Activated T-cell treated with anti-CD3 and anti-CD28 coated beads for 48 hours (primary cell): Measurements from ENCODE around the gene NFATC1.

Experiments used
- DNase-seq: peaks from one replicate; pipeline ENCODE4 v3.0.0-alpha.2; 2020; ENCODE audit warnings: low read depth

The NFATC1 gene

DNA sequence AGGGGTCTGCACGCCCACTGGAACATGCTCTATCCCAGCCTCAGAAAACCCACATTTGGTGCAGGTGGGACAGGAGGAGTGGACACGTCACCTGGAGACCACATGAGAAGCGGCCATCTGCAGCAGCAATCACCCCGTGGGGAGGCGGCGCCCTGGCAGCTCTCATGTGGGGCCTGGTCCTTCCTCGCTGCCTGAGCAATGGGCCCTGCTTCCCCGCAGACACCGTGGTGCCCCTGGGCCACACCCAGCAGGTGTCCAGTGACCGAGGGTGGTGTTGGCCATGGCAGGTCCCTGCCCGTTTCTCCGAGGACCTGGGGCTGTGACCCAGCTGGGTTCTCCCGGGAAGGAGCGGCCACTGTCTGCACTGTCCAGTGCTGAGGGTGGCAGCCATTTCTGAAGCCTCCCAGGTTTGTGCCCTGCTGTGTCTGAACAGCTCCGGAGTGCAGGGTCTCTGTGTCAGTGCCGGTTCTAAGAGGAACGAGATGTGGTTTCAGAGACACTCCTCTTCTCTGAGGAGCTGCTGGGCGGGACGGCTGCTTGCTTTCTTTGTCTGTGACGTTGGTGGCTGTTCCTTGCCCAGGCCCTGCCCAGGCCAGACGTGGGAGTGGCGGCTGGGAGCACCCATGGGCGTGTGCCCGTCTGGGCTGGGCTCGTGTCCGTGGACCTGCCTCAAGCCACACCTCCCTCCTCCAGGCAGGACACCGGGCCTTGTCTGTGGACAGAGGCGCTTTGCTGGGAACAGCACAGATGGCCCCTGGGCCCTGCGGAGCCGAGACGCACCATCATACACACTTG, 44.8 kb downstream of the NFATC1 start:
- DNase-seq = no peak

DNA sequence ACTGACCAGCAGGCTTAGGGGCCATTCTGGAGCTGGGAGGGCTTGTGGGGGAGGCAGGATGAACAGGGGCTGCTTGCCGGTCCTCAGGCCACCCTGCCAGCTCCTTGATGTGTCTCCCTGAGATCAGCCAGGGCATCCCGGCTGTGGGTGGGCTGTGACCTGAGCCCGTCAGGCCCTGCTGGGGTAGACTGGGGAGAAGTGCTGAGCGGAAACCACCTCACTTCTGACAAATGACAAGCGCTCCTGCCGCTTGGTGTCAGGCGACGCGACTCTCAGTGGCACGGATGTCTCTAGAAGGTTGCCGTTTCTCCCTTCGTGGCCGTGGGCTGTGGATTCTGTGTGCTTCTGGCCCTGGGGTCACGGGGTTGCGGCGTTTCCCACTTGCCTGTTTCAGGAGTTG, 45.7 kb downstream of the NFATC1 start:
- DNase-seq = no peak

DNA sequence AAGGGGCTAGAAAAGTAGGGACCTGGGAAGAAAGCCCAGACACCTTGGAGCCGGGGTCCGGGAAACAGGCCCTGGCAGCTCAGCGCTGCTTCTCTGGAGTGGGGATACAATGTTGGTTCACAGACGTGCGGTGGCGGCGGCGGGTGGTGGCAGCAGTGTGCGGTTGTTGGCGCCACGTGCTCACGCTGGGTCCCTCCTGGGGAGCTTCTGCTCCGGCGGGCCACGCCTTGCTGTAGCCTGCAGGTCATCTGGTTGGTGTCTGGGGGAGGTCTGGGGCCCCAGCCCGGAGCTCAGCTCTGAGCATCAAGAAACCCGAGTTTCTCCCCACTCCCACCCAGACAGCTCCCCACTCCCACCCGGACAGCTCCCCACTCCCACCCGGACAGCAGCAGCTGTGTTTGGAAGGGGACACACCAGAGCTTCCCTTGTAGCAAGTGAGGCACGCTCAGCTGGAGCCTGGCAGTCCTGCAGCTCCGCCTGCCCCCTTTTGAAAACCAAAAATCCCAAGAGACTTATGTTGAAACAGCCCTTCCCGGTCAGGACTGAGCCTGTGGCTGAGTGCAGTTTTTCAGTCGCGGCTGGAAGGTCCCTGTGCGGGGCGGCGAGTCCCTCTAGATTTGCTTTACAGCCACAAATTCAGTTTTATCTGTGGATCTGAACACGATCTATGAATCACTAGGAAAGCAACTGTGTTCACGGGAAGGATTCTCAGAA, 46.9 kb downstream of the NFATC1 start:
- DNase-seq = no peak

DNA sequence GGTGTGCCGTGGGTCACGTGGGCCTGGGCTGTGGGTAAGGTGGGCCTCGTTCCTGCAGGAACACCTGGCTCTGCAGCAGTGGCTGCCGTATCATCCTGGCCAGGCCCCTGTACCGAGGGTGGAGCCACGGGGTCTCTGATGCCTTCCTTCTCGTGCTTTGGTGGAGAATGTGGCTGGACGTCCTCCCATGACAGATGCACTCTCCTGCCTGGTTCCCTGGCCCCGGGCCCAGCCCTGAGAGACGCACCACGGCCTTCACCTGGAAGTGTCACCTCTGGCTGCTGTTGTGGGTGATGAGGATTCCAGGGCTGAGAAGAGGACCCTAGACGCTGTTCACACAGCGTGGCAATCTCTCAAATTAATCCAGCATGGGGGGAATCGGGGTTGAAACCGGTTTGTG, 49.5 kb downstream of the NFATC1 start:
- DNase-seq = no peak

DNA sequence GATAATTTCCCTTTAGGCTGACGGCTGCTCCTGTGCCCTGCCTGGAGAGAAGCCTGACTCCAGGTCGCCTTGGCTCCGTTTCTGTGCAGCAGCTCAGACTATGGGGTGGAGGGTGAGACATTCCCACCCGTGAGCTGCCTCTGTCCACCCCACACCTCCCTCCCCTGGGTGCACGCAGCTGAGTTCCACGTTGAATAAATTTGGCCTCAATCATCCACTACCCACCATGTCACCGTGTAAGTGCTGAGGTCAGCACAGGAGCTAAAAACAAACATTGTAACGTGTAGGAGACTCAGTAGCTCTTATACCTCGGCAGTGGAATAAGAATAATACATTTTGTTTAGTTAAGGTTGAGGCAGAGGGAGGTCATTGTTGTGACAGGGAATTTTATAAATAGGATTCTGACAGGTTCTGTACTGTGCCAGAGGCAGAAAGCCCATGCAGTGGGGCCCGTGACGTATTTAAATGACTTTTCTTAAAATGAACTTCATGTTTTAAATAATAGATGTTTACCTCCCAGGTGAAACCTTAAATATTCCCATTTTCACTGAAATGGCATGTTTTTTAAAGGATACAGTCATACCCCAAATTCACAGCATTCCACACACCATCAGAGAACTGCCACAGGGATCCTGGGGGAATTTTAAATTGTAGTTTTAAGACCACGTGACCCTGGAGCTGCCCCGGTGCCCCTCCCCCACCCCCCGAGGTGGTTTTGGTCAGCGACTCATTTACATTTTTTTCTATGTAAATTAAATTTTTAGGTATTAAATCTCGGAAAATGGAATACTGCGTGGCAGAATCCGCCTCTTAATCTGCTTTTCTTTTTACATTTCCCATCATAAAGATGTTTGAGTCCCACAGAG, 50.2 kb downstream of the NFATC1 start:
- DNase-seq = no peak

DNA sequence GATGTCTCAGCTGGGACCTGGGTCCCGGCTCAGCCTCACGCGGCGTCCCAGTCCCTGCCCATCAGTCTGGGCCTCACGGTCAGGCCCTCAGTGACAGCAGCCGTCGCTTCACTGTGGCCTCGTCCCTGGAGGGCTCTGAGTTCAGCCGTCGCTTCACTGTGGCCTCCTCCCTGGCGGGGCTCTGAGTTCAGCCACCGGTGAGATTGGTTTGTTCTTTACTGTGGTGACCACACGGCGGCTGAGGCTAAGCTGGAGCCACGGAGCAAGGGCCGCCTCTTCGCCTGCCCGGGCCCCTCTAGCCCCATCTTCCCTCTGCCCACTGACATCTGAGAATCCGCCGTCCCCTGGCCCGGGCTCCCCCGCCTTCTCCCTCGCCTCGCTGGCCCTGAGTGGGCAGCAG, 51.2 kb downstream of the NFATC1 start:
- no peak for DNase-seq

DNA sequence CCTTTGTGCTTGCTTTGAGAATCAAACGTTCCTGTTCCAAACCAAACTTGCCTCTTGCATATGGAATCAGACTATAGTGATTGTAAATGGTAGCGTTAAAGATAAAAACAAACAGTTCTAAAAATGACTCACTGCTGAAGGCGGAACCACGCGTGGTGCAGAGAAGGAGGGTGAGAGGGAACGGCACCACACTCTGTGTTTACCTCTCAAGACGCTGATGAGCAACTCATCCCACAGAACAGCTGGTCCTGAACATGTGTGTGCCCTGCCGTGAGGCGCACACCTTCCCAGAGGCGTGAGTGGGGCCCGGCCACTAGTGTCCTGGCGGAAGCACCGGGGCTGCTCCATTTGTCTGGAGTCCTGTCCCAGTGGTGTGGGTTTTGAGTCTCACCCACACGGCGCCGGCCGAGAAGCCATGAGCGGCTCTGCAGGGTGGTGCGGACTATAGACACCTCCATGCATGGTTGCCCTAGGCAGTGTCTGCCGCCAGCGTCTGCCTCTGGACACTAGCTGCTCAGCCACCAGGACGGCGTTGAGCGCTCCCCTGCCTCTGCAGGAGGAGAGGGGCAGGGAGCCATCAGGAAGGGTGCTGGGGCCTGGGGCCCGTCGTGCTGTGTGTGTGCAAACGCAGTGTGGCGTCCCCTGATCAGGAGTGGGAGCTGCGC, 52.1 kb downstream of the NFATC1 start:
- DNase-seq = no peak

DNA sequence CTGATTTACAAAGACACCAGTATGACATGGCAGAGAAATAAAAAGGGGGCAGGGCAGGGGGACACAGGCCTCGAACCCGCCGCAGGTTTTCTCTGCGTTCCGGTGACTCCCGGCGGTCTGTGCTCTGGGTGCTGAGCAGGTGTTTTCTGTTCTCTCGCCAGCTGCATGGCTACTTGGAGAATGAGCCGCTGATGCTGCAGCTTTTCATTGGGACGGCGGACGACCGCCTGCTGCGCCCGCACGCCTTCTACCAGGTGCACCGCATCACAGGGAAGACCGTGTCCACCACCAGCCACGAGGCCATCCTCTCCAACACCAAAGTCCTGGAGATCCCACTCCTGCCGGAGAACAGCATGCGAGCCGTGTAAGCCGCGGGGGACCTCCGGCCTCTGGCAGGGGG, 52.9 kb downstream of the NFATC1 start:
- DNase-seq = no peak

DNA sequence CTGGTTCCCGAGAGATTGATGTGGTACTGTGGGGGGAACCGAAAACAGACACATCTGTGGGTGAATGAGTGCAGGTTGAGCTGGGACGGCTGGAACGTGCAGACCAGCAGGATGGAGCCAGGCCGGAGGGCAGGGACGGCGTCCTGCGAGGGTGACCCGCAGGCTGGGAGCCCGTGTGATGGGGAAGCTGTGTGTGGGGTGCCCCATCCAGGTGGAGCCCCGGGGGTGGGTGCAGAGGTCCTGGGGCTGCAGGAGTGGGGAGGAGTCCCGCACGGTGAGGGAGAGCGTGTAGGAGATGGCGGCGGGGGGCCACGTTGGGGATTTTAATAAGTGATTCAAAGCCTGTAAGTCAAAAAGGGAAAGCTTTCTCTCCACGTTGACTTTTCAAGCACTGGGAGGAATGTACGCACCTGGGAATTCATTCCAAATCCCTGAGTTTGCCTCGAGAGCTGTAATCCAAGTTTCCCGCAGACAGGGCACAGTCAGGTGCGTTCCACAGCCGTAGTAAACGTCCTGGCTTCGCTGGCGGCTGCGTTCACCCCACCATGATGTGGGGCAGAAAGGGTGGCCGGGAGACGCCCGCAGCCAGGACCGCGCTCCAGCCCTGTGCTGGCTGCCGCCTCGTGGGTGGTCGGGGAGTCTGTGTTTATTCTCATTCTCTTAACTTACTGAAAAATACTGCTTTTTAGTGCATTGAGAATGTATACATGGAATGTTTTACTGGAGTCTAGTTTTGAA, 54.0 kb downstream of the NFATC1 start:
- no peak for DNase-seq

DNA sequence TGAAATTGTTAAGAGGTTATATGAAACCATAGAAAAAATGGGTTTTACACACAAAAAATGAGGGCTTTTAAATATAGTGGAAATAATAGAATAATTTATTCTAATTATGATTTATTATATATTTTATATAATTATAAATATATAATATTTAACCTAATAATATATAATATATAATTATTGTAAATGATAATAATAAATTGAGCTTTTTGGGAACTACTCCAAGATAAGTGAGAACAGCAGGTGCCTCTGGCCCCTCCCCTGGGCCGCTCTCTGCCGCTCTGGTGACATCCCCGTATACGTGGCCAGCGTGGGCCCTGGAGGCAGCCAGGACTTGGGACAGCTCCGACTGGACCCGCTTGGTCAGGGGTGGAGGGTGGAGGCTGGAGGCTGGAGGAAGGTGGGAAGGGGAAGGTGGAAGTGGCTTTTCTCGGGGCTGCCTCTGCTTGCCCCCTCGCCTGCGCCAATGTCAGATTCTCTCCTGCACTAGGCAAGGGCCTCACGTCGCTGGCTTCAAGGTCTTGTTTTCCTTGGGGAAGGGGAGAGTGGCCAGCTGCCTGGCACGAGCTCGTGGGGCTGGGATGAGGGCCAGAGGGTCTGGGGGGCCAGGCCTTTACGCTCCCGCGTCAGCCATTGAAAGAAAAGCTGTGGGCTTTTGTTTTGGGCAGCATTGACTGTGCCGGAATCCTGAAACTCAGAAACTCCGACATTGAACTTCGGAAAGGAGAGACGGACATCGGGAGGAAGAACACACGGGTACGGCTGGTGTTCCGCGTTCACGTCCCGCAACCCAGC, 54.8 kb downstream of the NFATC1 start:
- no peak for DNase-seq

DNA sequence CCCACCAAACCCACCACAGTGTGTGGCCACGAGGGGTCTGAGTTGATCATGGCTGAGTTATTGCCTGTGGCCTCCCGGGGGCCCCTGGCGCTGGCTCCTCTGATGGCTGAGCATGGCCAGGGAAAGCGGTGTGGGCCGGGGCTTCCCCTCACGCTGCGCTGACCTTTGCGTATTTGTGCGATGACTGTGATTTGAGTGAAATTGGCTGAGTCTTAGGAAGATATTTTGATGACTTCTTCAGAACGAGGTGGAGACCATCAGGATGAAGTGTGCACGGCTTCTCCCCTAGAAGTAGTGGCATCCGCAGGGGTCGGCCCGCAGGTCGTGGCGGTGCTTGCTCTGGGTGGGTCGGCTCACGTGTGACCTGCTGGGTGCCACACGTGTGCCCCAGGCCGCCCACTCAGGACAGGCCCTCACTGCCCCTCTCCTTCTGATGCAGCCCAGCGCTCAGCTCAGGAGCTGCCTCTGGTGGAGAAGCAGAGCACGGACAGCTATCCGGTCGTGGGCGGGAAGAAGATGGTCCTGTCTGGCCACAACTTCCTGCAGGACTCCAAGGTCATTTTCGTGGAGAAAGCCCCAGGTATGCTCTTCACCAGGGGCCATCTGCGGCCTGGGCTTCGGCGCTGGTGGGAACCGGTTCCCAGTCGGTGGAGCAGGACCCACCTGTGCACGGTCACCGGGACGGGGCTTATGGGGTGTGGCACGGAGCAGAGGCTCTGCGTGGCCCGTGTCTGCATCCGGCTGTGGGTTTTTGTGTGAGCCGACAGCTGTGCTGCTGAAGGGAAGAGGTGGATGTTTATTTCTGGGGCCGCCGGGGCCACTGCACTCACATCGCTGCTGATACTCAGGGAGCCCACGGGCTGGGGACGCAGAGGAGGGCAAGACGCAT, 55.8 kb downstream of the NFATC1 start:
- no peak for DNase-seq

DNA sequence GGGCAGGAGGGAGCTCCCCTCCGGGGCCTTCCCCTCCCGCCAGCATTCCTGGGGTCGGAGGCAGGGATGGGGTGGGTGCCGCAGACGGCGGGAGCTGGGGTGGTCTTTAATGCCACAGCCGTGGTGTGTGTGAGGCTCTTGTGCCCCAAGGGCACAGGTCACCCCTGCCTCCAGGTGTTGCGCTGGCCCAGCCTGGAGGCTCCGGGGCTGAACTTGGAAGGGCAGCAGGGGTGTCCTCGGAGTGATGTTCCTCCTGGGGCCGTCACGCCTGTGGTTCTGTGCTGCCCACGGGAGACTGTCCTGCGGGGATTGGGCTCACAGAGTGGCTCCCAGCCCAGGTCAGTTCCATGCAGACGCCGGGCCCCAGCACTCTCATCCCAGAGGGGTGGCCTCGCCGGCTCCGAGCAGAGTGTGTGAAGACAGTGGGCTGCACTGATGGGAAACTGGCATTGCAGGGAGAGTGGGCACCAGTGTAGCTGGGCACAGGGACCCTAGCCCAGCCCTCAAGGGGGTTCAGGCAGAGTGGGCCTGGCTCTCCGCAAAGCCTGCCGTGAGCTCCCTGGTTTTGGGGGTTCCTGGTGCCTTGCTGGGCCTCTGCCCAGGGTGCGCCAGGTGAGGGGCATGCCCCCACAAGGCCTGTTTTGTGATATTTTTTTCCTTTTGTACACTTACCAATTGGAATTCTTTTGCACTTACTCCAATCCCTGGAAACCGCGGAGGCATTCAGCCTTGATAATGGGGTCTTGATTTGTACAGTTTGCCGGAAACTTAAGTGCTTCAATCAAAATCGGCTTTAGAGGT, 56.7 kb downstream of the NFATC1 start:
- no peak for DNase-seq

DNA sequence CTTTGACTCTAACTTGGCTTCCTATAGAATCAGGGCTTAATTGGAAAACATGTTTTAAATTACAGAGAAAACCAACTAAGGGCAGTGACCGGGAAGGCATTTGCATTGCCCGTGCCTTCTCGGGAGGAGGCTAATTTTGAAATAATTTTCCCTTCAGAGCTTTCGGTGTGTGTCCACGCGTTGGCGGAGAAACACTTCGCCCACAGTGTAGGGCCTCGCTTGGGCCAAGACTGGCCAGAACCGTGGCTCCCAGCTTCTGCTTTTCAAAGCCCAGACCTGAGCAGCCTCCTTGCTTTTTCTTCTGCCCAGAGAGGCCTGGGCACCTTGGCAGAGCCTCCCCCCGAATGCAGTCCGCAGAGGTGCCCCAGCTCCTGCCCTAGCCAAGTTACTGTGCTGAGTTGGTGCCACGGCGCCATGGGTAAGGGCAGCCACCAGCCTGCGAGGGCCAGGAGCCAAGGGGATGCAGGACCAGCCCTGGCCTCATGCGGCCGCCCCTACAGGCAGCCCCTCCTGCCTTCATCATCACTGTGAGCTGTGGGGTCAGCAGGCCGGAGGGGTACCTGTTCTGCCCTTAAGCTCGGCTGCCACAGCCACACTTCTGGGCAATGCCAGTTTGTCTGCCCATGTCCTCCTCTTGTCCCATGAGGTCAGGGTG, 57.4 kb downstream of the NFATC1 start:
- DNase-seq = no peak

DNA sequence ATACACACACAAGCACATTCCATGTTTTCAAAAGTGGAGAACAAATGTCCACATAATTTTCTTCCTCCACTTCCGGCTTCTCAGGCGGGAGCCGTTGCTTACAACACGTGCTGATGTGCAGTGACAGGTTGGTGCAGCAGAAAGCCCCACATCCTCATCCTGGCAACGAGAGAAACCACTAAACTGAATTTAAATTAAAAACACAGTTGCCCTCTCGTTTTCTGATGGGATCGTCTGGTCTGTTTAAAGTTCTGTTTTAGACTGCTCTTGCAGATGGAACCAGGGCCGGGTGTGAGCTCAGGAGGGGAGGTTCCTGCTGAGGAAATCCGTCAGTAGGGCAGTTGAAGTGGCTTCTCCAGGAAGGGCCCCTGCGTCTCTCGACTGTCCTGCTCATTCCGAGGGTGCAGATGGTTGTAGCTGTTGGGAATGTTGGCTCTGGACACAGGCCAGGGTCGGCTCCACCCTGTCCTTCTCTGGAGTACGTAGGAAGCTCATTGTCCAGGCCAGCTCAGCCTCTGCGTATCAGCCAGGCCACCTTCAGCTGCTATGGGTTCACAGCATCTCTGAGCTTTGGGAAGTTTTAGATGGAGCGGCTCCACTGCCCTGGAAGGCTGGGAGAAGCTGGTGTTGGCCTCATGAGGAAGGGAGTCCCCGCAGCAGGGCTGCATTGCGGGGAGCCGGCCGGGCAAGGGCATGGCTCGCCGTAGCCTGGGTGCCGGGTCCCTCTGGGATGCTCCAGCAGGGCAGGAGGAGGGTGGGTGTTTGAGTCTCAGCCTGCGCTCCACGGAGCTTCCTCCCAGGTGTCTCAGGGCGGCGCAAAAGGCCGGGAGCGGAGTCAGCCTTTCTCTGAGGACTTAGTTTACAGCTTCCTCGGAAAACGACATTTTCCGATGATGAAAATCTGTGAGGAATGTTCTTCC, 58.3 kb downstream of the NFATC1 start:
- DNase-seq = no peak

DNA sequence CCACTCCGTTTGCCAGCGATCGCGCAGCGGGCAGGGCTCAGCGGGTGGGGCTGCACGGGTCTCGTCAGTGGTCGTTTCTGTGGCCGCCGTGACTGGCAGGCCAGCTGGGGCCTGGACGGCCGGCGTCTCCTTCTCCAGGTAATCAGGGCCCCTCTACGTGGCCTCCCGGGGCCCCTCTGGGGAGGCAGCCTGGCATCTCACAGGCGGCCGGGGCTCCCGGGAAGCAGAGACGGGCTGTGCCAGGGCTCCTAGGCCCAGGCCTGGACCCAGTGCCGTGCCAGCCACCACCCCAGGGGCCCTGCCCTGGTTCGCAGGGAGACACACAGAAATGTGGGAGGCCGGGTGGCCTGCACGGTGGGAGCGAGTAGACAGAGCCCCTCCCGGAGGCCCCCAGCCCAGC, 59.5 kb downstream of the NFATC1 start:
- no peak for DNase-seq

DNA sequence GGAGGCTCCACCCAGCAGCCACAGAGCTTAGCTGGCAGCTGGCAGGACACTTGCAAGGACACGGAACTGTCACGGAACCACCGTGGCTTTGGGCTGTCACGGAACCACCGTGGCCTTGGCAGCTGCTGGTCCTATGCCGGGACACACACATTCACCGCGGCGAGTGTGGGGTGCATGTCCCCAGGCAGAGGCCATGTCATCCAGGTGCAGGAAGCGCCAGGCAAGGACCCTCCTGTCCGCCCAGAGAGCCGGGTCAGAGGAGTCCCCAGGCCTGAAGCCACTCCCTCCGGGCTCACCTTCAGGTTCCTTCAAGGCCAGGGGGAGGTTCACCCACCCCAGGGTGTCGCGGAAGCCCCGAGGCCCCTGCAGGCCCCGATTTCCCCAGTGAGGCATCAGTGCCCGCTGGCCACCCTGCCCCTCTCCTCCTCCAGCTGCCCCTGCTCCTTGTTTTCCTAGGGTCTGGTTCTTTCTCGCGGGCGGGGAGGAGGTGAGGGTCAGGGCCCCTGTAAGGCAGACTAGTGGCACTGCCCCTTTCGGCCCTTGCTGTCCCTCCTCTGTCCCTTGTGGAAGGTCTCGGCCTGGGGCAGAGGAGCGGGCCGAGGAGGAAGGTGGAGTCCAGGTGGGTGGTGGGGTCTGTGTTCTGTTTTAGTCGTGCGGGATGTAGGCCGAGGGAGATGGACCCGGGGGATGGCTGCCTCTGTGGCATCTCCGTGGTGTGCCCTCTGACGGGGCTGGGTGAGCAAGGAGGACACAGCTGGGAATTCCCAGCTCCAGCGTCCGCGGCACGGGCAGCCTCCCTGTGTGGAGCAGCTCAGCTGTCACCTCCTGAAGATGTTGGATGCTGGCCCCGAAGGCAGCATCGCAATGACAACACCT, 60.6 kb downstream of the NFATC1 start:
- no peak for DNase-seq
